ENCODE results near the gene CYP27C1.

The CYP27C1 gene

DNA sequence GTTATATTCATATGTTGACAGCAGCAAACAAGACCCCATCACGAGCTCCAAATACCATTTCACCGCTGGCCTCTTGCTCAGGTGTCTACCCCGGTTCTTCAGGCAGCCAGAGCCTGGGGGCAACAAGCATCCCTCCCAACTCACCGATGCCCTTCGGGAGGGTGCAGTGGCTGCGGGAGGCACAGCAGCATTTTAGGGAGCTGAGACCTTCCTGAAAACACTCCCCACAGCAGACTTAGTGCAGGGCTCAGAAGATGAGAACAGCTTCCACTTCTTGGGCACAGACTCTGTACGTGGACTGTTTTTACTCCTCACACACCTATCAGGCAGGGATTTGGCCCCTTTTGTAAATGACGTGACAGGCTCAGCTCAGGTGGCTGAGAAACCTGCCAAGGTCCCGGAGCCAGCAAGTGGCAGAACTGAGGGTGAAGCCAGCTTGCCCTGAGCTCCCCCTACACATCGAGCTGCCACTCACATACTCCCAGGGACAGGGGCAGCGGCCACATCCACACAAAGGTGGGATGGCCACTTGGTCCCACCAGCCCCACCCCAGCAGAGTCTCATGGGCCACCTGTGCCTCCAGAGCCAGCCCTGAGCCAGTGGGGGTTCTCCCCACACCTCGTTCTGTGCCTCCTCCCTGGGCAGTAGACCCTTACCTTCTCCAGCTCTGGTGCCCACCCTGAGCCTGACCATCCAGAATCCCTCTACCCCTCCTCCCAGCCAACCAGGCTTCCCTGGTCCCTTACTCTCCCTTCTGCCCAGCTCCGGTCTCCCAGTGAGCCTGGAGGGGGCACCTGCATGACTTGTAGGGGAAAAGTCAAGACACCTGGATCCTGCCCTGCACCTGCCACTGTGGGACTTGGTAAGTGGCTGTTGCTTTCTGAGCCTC lies 28.5 kb downstream of the CYP27C1 start:
- DNase-seq = no peak

GRCh38 chr2:127188797-127189196 lies 31.3 kb downstream of the CYP27C1 start:
- no peak for DNase-seq

- DNase-seq = no peak
Observed at GRCh38 chr2:127187831-127188230, 32.3 kb downstream of the CYP27C1 start.

- no peak for DNase-seq
Observed at GRCh38 chr2:127187081-127187775, 32.9 kb downstream of the CYP27C1 start.

DNA sequence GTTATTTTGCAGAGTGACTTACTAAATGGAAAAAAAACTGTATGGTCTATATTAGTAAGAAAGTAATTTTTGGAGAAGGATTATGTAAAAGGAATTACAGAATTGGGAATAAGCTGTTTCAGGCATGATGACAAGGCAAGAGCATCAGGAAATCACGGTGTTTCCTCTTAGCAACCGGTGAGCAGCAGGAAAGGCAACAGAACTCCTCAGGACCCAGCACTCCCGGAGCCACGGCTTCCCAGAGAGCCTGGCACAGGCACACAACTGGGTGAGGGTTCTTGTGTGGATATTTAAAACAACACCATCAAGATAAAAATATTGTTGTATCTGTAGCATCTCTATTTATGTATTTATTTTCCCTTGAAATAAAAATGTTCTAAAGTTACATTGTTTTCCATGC lies 34.4 kb downstream of the CYP27C1 start:
- no peak for DNase-seq

- DNase-seq = no peak
Observed at GRCh38 chr2:127185093-127185492, 35.0 kb downstream of the CYP27C1 start.

DNA sequence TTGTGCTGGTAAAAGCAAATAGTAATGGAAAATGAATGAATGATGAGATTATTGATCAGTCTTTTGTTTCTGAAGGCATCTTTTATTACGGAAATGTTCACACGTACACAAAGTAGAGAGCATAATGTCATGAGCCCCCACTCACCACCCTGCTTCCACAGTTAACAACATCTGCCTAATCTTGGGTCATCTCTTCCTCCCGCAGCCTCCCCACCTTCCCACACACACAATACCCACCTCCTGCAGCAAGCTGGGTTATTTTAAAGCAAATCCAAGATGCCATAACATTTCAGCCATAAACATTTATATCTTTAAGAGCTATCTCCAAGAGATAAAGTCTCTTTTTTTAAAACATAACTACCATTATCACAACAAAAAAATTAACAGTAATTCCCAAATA lies 36.3 kb downstream of the CYP27C1 start:
- DNase-seq = no peak

DNA sequence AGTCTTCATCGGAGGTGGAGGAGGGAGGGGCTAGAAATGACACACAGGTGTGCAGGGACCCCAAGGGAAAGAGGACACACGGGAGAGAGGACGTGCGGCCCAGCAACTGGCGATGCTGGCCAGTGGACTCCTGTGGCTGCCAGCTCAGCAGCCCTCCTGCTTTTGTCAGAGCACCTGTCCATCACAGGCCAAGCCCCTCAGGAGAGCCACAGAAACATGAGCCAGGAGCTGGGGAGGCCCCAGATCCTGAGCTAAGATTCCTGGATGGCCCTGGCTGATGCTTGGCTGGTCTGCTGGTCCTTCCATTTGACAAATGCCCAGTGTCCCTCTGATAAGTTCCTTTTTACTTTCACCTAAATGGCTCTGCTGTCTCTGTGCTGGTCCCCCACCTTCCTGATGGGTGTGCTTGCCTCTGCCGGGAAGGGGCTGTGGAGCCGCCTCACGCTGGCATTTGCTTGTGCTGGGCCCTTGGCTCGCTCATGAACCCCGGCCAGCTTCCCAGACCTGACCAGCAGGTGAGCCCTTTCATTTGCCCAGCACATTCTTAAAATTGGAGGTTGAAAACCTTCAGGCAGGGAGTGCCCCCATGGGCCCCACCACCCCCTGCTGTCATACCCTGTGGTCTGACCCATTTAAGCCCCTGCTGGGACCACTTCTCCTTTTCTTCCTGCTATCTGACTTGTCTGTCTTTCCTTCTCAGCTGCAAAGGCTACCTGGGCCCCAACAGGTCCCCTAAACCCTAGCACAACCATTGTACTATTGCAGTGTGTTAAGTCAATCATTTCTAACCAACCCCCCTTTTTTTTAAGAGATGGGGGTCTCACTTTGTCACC lies 37.3 kb downstream of the CYP27C1 start:
- DNase-seq = no peak

DNA sequence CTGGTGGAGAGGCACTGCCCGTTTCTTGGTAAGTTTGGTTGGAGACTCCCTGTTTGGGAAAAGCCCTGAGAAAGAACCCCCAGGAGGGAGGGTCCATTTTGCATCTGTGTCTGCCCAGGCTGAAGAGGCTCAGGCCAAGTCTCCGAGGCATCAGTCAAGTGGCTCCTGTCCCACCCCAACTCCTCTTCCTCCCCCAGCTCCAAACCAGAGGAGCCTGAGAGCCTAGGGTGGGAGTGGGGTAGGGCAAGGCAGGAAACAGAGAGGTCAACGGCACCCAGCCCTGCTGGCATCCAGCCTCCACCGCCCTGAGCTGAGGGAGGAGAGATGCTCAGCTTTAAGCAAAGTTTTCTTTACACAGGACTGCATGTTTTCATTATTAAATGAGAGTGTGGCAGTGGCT lies 38.2 kb downstream of the CYP27C1 start:
- no peak for DNase-seq

GRCh38 chr2:127179766-127180165 lies 40.3 kb downstream of the CYP27C1 start:
- no peak for DNase-seq

GRCh38 chr2:127177617-127178263 lies 42.4 kb downstream of the CYP27C1 start:
- DNase-seq = no peak

- DNase-seq = no peak
Observed at GRCh38 chr2:127176371-127177311, 43.5 kb downstream of the CYP27C1 start.

- DNase-seq = no peak
Observed at GRCh38 chr2:127175751-127176354, 44.2 kb downstream of the CYP27C1 start.

DNA sequence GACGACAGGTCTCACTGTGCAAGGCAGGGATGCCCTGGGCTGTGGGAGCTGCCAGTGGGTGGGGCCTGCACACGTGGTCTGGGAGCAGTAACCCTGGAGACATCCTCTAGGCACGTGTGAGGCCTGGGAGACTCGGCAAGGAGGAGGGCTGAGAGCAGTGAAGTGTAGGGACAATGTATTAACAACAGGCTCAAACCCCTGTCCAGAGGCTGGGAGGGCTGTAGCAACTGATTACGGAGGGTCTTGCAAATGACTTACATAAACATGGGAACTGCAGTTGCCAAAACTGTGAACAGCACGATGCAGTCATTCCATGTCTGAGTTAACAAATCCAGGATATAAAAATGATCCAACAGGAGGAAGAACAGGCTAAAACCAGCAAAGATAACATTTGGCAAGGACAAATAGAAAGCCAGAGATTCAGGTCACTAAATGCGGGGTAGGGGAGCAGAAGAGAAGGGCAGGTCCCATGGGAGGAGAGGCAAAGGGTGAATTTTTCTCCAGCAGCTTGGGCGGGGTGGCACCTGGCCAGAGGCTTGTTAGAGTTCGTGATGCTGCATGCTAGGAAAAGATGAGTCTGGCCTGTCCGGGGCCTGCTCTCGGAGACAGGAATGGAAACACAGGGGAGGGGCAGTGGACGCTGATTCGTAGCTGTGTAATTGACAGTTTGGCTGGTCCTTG lies 44.9 kb downstream of the CYP27C1 start:
- no peak for DNase-seq

DNA sequence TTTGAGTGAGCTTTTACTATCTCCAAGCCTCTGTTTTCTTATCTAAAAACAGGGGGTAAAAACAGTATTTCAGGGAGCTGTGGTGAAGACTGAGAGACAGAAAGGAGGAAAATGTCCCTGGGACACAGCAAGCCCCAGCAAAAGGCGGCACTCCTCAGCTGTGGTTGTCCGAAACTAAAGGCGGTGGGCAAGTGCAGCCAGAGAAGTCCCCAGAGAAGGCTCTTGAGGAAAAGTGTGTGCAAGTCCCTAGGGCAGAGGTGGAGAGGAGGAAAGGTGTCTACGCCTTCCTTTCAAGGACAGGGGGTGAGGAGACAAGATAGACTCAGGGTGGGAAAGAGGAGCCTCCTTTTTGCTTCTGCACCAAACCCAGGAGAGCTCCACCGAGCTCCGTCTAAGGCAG lies 45.5 kb downstream of the CYP27C1 start:
- no peak for DNase-seq

DNA sequence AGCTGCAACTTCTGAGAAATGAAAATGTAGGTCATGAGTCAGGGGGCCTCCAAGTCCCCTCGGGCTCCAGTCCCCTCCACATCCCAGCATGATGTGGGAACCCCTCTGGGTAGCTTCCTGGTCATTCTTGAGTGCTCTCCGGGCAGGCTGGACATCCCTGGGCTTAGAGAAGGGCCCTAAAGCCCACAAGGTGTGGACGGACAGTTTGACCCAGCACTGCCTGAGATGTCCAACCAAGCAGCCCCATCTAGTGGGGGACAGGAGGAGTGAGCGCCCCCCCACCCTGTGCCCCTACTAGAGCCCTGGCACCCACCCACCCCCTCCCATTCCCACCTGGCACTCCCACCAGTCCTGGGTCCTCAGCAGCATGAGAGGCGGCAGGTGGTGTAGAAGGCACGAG lies 46.0 kb downstream of the CYP27C1 start:
- no peak for DNase-seq

DNA sequence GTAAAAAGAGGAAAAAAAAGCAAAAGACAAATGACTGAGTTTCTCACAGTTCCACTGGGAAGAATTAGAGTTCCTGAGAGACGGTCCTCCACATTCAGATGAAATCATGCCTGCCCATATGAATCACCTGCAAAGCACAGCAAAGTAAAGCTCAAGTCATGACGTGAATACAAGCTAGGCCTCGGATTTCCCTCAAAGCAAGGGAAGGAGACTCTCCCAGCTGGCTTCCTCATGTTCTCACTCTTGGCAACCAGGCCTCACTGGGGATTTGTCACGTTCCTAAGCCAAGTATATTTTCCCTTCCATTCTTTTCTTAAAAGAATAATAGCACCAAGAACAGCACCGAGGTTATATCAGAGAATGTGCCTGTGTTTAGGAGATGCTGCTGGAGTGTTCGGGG lies 47.0 kb downstream of the CYP27C1 start:
- no peak for DNase-seq

DNA sequence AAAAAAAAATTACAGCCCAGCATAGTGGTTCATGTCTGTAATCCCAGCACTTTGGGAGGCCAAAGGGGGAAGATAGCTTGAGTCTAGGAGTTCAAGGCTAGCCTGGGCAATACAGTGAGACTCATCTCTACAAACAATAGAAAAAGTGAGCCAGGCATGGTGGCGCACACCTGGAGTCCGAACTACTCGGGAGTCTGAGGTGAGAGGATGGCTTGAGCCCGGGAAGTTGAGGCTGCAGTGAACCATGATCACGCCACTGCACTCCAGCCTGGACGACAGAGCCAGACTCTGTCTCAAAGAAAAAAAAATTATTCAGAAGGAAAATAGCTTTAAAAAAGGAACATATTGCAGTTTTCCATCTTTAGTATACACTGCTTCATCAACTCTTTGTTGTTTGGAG lies 47.8 kb downstream of the CYP27C1 start:
- no peak for DNase-seq

- DNase-seq = no peak
Observed at GRCh38 chr2:127170452-127171197, 49.5 kb downstream of the CYP27C1 start.

DNA sequence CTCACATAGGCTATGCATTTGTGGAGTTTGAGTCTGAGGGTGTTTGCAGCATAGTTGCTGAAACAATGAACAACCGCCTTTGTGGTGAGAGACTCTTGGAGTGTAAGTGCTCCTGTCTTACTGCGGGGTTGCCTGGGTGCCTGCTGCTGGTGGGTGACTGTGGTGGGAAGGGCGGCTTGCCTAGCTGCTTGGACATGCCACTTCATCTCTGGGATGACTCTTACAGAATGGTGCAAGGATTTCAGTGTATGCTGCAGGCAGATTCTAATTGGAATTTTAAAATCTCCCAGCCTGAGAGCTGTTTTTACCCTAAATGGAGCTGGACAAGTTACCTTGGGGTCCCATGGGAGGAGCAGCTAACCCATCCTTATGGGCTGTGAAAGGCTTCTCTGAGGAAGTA lies 50.1 kb downstream of the CYP27C1 start:
- no peak for DNase-seq
